GM18858 (cell line): Measurements from ENCODE around the gene ASB1.
A peak's percentile ranks its signal among the peaks of the same experiment; 100 is the strongest.

Experiments used
- ATAC-seq: cut with Tn5 transposase; IDR thresholded peaks from one replicate; pipeline ENCODE4 v1.9.1; 2021; ENCODE audit not compliant: unreplicated experiment

Gene ASB1

DNA sequence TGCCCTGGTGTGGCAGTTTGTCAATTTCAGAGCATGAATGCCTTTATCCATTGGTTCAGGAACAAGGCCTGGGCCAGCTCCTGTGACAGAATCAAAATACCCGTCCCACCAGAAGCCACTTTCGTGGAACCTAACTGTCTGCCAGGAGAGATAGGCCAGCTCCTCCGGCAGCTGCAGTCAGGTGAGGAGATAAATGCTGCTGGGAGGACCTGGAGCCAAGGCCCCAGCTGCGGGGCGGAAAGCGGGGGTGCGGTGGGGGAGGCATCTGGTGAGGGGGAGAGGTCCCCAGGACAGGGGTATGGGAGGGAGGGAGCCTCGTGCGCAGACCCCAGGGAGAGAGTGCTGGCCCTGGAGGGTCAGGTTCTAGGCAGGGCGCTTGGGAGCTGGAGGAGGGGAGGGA, 4.4 kb upstream of the ASB1 start:
- no peak for ATAC-seq

DNA sequence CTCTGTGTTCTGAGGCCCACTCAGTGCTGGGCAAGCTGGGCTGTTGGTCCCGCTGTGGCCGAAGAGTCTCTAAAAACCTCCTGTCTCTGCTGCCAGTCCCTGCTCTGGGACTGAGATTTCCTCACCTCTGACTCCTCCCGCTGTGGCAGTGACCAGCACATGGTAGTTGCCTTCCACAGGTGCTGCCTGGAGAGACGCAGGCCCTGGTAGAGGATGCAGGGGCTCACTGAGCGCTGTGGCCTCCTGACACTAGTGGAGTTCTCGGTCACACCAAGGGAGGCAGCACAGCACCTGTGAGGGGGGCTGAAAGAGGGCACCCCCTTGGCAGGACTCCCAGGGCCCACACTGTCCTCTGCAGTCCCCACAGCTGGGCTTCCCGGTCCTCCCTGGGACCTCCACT, 3.8 kb upstream of the ASB1 start:
- no peak for ATAC-seq

DNA sequence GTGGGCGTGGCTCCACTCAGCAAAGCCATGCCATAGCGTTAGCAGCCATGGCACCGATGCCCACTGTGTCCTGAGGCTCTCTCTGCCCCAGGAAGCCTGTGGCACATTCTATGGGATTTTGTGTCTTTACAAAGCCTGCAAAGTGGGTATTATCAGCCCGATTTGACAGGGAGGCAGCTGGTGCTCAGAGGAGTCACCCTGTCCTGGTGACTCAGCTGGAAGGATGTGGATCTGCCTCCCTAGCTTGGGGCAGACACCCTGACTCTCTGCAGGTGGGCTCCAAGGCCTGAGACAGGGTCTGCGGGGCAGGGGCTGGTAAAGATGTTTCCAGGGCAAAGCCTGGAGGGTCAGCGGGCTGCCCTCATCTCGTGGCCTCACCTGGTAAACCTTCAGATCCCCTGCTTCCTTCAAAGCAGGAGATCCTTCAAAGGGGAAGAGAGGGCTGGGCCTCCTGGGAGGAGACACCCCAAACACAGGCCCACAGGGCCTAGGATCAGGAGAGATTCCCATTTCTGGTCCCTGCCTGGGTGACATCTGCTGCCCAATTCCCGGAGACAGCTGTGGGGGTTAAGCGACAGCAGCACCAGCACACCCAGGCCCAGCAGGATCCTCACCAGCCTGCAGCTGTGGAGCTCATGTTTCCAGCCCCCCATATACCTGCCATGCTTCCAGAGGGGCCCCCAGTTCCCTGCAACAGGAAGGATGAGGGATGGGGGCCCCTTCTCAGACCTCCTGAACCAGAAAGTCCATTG, 3.0 kb upstream of the ASB1 start:
- ATAC-seq, result no peak

DNA sequence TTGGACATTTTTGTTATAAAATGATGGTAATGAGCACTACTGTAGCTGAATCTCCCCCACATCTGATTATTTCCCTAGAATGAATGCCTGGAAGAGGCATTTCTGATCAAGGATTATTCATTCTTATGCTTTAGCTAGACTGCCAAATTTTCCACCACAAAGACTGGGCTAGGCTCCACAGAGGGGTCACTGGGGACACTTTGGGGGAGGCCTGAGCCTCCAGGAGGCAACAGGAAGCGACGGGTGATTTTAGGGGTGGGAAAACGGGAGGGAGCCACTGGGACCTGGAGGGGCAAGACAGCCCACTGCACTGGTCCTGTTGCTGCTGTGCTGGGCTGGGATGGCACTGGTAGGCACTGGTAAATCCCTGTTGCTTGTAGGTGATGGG, 2.4 kb upstream of the ASB1 start:
- no peak for ATAC-seq

DNA sequence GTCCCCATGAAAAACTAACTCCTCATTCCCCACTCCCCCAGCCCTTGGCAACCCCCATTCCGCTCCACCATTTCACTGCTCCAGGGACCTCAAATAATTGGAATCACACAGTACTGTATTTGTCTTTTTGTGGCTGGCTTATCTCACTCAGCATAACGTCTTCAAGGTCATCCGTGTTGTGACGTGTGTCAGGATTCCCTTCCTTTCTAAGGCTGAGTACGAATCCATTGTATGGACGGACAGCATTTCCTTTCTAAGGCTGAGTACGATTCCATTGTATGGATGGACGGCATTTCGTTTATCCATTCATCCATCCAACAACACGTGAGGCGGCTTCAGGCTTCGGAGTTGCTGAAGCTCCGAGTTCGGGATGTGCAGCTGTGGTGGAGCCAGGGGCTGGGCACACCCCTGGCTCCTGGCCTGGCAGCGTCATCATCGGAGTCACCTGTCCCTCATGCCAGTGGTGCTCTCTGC, 1.2 kb upstream of the ASB1 start:
- no peak for ATAC-seq

DNA sequence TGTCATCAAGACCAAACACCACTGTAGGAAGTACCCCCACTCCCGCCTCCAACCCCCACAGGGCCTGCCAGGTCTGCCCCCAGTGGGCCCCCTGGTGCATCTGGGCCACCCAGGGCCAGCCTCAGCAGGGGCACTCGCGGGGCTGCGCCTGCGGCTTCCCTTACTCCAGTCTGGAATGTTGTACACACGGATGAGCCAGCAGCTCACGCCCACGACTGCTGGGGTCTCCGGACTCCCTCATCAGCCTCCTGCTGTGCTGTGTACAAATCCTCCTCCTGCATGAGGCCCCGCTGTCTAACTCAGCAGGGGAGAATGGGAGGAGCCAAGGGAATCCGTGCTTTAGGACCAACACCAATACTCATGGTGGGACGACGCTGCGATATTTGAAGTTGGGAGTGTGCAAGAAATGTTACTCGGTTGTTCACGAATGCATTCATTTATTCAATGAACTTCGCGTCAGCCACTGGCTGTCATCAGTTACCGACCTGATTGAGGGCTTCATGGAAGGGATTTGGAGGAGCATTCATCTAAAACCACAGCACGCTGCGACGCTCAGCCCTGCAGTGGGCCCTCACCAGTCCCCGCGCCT, 654 bp upstream of the ASB1 start:
- ATAC-seq, result peak; percentile 7

DNA sequence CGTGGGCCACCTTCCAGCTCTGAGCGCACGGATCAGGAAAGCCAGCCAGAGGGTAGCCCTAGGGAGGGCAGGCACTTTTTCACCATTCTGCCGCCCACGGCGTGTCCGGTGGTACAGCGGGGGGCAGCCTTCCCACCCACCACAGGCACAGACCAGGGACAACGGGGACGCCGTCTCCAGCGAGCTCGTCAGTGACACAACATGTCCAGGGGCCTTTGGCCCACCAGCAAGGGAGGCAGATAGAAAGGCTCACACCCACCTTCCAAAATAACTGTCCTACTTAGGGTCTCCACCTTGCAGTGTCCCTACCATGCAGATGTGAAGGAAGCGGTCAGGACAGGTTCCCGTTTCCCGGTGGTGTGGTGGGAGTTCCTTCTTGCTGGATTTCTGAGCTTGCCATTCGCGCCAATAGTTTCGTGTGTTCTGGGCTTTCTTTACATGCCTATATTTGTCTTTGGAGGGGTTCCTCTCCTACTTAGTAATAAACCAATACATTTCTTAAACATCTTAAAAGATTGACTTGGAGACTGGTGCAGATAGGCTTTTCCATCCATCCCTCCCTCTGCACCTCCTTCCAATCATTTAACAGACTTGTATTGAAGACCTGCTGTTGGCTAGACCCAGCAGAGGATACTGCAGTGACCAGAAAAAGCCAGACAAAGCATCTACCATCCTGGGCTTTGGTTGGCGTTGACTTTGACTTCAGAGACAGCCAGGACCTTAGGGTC, 872 bp downstream of the ASB1 start:
- no peak for ATAC-seq

DNA sequence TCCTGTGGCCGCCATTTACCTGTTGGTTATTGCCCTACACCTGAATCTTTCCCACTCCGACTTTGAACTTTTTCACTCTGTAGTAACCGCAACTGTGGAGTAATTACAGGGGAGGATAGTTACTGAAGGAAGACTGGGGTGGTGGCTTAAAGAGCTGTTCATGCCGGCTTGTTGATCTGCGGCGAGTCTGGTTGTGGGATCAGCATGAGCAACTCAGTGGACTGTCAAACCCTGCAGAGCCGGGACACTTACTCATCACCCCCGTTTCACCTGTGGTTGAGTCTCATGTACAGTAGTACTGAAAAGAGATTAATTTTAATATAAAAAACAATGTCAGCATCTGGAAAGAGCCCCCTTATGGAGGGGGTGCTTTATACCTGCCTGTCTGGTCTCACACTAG, 2.1 kb downstream of the ASB1 start:
- no peak for ATAC-seq

DNA sequence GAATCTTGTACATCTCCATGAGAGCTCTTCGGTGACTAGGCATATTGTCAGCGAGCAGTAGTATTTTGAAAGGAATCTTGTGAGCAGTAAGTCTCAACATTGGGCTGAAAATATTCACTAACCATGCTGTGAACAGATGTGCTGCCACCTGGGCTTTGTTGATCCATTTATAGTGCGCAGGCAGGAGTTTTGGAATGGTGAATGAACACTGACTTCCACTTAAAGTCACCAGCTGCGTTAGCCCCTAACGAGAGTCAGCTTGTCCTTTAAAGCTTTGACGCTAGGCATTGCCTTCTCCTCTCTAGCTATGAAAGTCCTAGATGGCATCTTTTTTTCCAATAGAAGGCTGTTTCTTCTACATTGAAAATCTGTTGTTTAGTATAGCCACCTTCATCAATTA, 4.1 kb downstream of the ASB1 start:
- ATAC-seq, result no peak

DNA sequence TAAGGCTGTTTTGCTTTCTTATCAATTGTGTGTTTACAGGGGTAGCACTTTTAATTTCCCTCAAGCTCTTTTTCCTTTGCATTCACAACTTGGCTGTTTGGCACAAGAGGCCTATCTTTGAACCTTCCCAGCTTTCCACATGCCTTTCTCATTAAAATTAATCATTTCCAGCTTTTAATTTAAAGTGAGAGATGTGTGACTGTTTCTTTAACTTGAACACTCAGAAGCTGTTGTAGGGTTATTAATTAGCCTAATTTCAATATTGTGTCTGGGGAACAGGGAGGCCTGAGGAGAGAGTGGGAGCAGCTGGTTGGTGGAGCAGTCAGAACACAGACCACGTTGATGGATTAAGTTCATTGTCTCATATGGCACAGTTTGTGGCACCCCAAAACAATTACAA, 4.7 kb downstream of the ASB1 start:
- no peak for ATAC-seq

DNA sequence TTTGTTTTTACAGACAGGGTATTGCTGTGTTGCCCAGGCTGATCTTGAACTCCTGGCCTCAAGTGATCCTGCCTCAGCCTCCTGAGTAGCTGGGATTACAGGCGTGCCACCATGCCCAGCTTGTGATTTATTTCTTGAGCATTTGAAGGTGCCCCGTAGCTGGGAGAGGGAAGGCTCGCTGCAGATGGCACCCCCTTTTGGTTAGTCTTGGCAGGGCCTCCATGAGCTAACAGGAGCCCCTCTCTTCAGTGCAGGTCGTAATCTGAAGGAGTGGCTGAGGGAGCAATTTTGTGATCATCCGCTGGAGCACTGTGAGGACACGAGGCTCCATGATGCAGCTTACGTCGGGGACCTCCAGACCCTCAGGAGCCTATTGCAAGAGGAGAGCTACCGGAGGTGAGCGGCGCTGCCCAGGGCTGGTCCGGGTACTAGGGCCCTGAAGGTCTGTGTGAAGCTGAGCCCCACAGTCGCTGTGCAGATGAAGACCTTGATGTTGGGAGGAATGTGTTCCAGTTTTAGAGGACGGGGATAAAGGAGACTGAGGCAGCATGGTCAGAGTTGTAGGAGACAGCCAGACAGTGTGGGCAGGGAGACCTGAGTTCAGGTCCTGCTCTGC, 6.7 kb downstream of the ASB1 start:
- ATAC-seq, result no peak

DNA sequence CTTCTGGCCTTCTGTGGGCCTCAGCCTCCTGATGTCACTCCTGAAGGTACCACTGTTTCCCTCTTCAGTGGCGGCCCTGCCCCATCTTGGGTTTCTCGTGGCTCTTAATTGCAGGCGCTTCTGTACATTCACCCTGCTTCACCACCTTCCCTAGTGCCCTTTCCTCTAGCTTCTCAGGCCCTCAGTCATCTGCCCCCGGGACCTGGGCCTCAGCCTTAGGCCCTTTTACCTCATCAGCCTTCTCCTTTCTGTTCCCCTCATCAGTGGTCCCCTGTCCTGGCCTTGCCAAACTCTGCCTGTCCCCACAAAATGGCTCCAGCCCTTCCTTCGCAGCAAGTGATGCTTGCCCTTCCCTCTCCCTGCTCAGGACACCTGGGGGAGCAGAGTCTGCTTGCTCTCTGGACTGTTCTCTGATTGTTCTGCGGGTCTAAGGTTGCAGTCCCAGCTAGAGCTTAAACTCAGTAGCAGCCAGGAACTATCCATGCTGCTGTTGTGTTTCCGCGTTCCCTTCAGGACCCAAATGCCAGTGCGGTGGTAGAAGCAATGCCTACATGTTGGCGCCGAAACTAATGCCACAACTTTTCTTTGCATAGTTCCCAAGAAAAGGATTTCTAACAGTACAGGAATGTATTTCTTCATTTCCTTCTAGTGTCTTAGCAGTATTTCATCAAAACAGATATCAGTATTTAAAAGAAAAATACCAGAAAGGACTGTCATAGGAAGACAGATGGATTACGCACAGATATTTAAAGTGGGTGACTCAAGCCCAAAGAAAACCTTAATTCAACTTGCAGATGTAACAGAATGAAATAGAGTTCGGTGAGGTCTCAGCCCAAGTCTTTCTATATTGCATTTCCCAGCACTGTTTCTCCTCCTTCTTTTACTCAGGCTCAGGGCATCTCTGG, 7.5 kb downstream of the ASB1 start:
- no peak for ATAC-seq

DNA sequence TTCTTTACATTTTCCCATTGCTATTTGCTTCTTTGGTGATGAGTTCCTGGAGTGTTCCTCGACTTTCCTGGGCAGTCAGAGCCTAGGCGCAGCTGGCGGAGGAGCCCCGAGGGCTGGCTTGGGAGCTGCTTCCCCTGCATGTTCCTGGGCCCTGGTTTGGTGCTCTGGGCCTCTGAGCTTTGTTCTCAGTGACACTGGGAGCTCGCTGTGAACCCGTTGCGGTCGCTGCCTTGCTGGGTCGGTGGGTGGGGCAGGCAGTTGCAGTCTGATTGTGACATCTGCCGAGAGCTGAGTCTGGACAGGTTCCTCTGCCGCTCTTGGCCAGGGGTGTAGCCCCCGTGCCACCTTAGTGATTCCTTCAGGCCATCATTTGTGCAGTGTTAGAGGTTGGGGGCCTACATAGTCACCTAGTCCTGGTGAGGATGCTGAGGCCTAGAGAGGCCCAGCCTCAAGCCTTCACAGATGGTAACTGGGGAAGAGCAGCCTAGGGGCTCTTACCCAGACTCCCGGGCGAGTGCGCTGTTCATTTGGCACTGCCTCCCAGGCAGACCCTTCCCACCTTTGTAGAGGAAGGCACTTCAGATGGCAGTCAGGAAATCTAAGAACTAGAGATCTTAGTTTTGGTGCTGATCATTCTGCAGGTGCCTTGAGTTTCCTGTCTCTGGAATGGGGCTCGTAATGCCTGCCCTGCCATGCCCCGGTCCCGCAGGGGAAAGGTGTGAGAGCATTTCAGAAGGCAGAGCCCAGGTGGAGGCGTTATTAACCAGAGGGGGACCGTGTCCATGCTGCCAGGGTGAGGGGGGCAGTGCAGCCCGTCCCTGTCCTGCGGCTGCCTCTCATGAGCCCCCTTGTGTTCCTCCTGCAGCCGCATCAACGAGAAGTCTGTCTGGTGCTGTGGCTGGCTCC, 8.4 kb downstream of the ASB1 start:
- ATAC-seq, result no peak

DNA sequence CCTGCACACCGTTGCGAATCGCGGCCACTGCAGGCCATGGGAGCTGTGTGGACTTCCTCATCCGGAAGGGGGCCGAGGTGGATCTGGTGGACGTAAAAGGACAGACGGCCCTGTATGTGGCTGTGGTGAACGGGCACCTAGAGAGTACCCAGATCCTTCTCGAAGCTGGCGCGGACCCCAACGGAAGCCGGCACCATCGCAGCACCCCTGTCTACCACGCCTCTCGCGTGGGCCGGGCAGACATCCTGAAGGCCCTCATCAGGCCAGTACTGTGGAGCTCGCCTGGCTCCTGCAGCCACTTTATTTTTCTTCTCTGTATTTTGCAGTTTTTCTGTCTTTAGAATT, 9.0 kb downstream of the ASB1 start:
- ATAC-seq, result no peak

DNA sequence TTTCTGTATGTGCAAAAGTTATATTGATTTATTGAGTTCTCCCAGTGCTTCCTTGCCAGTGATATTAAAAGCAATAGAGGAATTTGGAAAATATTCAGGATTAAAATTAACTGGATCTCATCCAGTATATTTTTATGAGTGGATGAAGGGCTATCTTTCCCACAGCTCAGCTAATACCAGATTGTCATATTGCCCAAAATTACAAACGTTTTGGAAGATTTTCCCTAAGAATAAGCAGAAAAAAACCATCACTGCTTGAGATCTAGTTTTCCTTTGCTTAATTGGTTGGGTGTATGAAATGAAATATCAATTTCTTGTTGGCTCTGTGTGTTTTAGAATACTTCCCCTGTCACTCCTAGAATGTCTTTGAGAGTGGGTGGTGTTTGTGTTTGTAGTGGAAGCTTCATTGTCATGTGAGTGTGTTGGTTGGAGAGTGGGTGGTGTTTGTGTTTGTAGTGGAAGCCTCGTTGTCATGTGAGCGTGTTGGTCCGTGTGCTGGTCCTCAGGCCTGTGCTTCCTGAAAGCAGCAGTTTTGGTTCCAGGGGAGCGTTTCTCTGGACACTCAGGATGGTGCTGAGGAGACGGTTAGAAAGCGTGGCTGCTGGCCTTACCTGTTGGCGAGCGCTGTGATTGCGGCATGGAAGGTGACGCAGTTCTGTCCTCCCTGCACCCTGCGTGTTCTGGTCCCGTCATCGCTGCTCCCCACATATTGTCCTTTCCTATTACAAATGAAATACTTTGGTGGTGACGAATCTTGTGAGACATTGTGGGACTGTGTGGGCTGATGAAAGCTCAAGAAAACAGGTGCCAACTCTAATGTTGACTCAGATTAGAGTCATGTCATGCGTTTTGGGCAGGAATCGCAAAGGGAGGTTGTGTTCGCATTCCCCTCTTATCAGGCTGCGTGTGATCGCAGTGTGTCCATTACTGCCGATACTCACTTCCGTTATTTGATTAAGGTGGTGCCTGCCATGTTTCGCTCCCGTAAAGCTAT, 12.4 kb downstream of the ASB1 start:
- no peak for ATAC-seq

DNA sequence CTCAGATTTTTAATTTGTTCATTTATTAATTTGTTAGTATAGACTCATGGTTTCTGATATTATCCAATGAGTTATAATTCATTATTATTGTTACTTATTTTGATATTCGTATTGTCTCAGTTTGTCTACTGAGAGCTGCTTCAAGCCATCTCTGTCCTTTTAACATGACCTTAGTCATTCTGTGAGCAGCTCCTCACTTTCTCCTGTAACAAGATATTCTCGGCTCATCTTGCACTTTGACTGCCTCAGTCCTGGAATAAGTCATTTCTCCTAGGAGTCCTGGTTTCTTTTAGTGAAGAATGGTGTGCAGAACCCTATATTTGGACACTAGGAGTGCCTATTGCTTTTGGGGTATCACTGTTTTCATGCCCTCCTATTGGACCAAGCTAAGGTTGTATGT, 13.2 kb downstream of the ASB1 start:
- ATAC-seq, result no peak

DNA sequence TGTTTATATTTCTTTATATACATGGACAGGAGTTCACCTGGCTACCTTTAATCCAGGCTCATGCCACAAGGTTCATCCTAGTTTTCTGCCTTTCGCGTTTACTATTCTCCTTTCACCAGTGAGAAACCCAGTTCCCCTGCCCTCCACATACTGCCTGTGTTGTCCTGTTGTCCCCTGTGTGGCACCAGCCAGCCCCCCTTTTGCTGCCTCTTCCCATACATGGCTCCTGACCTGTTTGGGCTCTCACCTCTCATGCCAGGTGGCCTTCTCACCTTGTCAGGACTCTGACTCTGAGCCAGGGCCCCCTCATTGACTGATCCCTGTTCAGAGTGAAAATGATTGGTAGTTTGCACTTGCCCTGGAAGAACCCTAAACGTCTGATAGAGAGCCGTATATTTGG, 13.6 kb downstream of the ASB1 start:
- ATAC-seq, result no peak

DNA sequence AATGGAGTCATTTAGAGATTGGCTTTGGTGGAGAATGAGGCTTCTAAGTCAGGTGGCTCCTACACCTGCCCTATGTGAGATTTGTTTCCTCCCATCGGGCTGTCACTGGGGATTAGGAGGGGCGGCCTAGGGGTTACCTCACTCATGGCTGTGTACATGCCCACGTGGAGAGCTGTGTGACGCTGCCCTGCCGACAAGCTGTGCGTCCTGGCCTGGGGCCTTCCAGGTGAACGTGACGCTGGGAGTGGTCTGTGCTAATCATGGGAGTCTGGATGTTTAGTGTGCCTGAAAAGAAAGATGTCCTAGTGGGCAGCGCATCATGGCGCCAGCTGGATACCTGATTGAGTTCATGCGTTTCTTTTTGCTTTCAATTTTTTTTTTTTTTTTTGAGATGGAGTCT, 14.0 kb downstream of the ASB1 start:
- no peak for ATAC-seq
